IMR-90 (cell line): ENCODE results near the gene ABCG4.

Source experiments
- CHD1 ChIP-seq: IDR thresholded peaks from 2 replicates; pipeline ENCODE4 v1.6.1; 2012; ENCODE audit warnings: low read depth, low read length, improper control_type of control experiment
- CTCF ChIP-seq: conservative IDR thresholded peaks from 2 replicates; pipeline ENCODE4 v1.5.1; 2012; ENCODE audit warnings: mild to moderate bottlenecking, low read depth, low read length, improper control_type of control experiment
- FOS ChIP-seq: fragments of 150-350 bp; IDR thresholded peaks from 2 replicates; pipeline ENCODE4 v1.6.1; 2016; ENCODE audit warnings: low read depth, low read length
- MXI1 ChIP-seq: IDR thresholded peaks from 2 replicates; pipeline ENCODE4 v1.6.1; 2012; ENCODE audit warnings: low read depth, mild to moderate bottlenecking, low read length, moderate library complexity, borderline replicate concordance
- POLR2A ChIP-seq: IDR thresholded peaks from 2 replicates; pipeline ENCODE4 v1.6.1; 2012; ENCODE audit warnings: mild to moderate bottlenecking, low read depth, low read length
- RCOR1 ChIP-seq: IDR thresholded peaks from 2 replicates; pipeline ENCODE4 v1.6.1; 2012; ENCODE audit warnings: mild to moderate bottlenecking, low read length, improper control_type of control experiment; ENCODE audit not compliant: insufficient replicate concordance
- RFX5 ChIP-seq: IDR thresholded peaks from 2 replicates; pipeline ENCODE4 v1.8.0; 2012; ENCODE audit warnings: low read depth, mild to moderate bottlenecking, low read length, moderate library complexity
- SMC3 ChIP-seq: fragments of 150-350 bp; IDR thresholded peaks from 2 replicates; pipeline ENCODE4 v1.6.1; 2016; ENCODE audit warnings: low read depth, mild to moderate bottlenecking, antibody characterized with exemption, low read length, moderate library complexity

- TF ChIP-seq MXI1, result no peak
- no peak for TF ChIP-seq CTCF
- no peak for TF ChIP-seq SMC3
- no peak for TF ChIP-seq CHD1
- TF ChIP-seq FOS, result no peak
- TF ChIP-seq POLR2A, result no peak
- no peak for TF ChIP-seq RCOR1
- no peak for TF ChIP-seq RFX5
Observed at GRCh38 chr11:119206511-119207414, 57.9 kb downstream of the ABCG4 start.
